H9 (cell line): ENCODE measurements around the gene COL4A2. TPM values are rescaled to one million over a fixed set of nuclear protein-coding genes. Genes with fewer than 3 reads are reported as not detected.

Experiments used
- DNase-seq: peaks from one replicate; pipeline ENCODE4 v3.0.0-alpha.2; 2017
- H2AFZ ChIP-seq: one replicate; pipeline ENCODE4 v1.6.1; 2013; ENCODE audit warnings: mild to moderate bottlenecking, low read length, control low read depth, moderate library complexity
- H2AK5ac ChIP-seq: 2 replicates; pipeline ENCODE4 v1.6.1; 2013; ENCODE audit warnings: low read length, control low read depth, mixed read lengths; ENCODE audit not compliant: insufficient read length
- H2BK120ac ChIP-seq: one replicate; pipeline ENCODE4 v1.6.1; 2013; ENCODE audit warnings: low read depth, mild to moderate bottlenecking, low read length, control low read depth, inconsistent platforms; ENCODE audit not compliant: poor library complexity, severe bottlenecking
- H2BK12ac ChIP-seq: 2 replicates; pipeline ENCODE4 v1.6.1; 2013; ENCODE audit warnings: low read length, control low read depth, mixed read lengths, low read depth; ENCODE audit not compliant: insufficient read length
- H2BK15ac ChIP-seq: 2 replicates; pipeline ENCODE4 v1.6.1; 2013; ENCODE audit warnings: low read depth, low read length, control low read depth
- H2BK20ac ChIP-seq: one replicate; pipeline ENCODE4 v1.6.1; 2013; ENCODE audit warnings: low read depth, mild to moderate bottlenecking, low read length, control low read depth, inconsistent platforms; ENCODE audit not compliant: poor library complexity, severe bottlenecking
- H2BK5ac ChIP-seq: 2 replicates; pipeline ENCODE4 v1.6.1; 2013; ENCODE audit warnings: low read length, control low read depth, mixed read lengths; ENCODE audit not compliant: insufficient read length
- H3K14ac ChIP-seq: 2 replicates; pipeline ENCODE4 v1.6.1; 2013; ENCODE audit warnings: low read length, control low read depth; ENCODE audit not compliant: insufficient read depth
- H3K18ac ChIP-seq: 2 replicates; pipeline ENCODE4 v1.6.1; 2013; ENCODE audit warnings: low read depth, mild to moderate bottlenecking, mixed read lengths, low read length, control low read depth; ENCODE audit not compliant: insufficient read length
- H3K23ac ChIP-seq: 2 replicates; pipeline ENCODE4 v1.6.1; 2013; ENCODE audit warnings: low read length, control low read depth, mixed read lengths, low read depth; ENCODE audit not compliant: insufficient read length
- H3K23me2 ChIP-seq: 2 replicates; pipeline ENCODE4 v1.6.1; 2013; ENCODE audit warnings: low read depth, mild to moderate bottlenecking, mixed read lengths, low read length, control low read depth; ENCODE audit not compliant: insufficient read length, poor library complexity, severe bottlenecking
- H3K27ac ChIP-seq: 2 replicates; pipeline ENCODE4 v1.5.1; 2013; ENCODE audit warnings: low read length, control low read depth, mixed read lengths, low read depth; ENCODE audit not compliant: insufficient read length
- H3K27me3 ChIP-seq: 2 replicates; pipeline ENCODE4 v1.6.1; 2013; ENCODE audit warnings: low read length, control low read depth, inconsistent platforms; ENCODE audit not compliant: insufficient read depth
- H3K4ac ChIP-seq: 2 replicates; pipeline ENCODE4 v1.6.1; 2013; ENCODE audit warnings: low read depth, mild to moderate bottlenecking, control low read depth, inconsistent platforms, low read length, moderate library complexity
- H3K4me1 ChIP-seq: 2 replicates; pipeline ENCODE4 v1.6.1; 2013; ENCODE audit warnings: low read length, control low read depth, inconsistent platforms; ENCODE audit not compliant: insufficient read depth
- H3K4me2 ChIP-seq: 2 replicates; pipeline ENCODE4 v1.6.1; 2013; ENCODE audit warnings: low read length, control low read depth, mixed read lengths; ENCODE audit not compliant: insufficient read length, insufficient read depth
- H3K56ac ChIP-seq: 2 replicates; pipeline ENCODE4 v1.6.1; 2013; ENCODE audit warnings: low read depth, mild to moderate bottlenecking, mixed read lengths, low read length, control low read depth; ENCODE audit not compliant: insufficient read length
- H3K79me1 ChIP-seq: 2 replicates; pipeline ENCODE4 v1.6.1; 2013; ENCODE audit warnings: low read depth, mild to moderate bottlenecking, moderate library complexity, low read length, control low read depth, inconsistent platforms; ENCODE audit not compliant: insufficient read depth, poor library complexity, severe bottlenecking
- H3K79me2 ChIP-seq: 2 replicates; pipeline ENCODE4 v1.6.1; 2013; ENCODE audit warnings: low read length, control low read depth, inconsistent platforms; ENCODE audit not compliant: insufficient read depth
- H3K9ac ChIP-seq: 2 replicates; pipeline ENCODE4 v1.6.1; 2013; ENCODE audit warnings: low read length, control low read depth, mixed read lengths; ENCODE audit not compliant: insufficient read length; ENCODE audit errors: extremely low read depth
- H3K9me3 ChIP-seq: one replicate; pipeline ENCODE4 v1.6.1; 2013; ENCODE audit warnings: low read depth, low read length, inconsistent platforms; ENCODE audit not compliant: control insufficient read depth
- H3T11ph ChIP-seq: one replicate; pipeline ENCODE4 v1.6.1; 2013; ENCODE audit warnings: mild to moderate bottlenecking, low read length, control low read depth, inconsistent platforms
- H4K20me1 ChIP-seq: one replicate; pipeline ENCODE4 v1.6.1; 2013; ENCODE audit not compliant: control insufficient read depth, insufficient read length, insufficient read depth
- H4K5ac ChIP-seq: 2 replicates; pipeline ENCODE4 v1.6.1; 2013; ENCODE audit warnings: low read depth, mild to moderate bottlenecking, mixed read lengths, low read length, control low read depth; ENCODE audit not compliant: insufficient read length
- H4K8ac ChIP-seq: replicated peaks from 2 replicates; pipeline ENCODE4 v1.6.1; 2013; ENCODE audit warnings: low read length, control low read depth, mixed read lengths, low read depth; ENCODE audit not compliant: insufficient read length
- H4K91ac ChIP-seq: 2 replicates; pipeline ENCODE4 v1.6.1; 2013; ENCODE audit warnings: low read depth, mild to moderate bottlenecking, moderate library complexity, mixed read lengths, low read length, control low read depth; ENCODE audit not compliant: insufficient read length
- H3K27ac Mint-ChIP-seq, 3 experiments: 2 replicates in 2 of 3; 3 replicates in 1 of 3; pipeline ENCODE4 v1.8.0; 2020 to 2021; ENCODE audit warnings: mixed read lengths in 3 of 3, mild to moderate bottlenecking in 1 of 3, moderate library complexity in 1 of 3
- H3K27me3 Mint-ChIP-seq: 2 replicates; pipeline ENCODE4 v1.8.0; 2021; ENCODE audit warnings: low read depth, mild to moderate bottlenecking, moderate library complexity, mixed read lengths
- H3K36me3 Mint-ChIP-seq, 3 experiments: 2 replicates in 2 of 3; 3 replicates in 1 of 3; pipeline ENCODE4 v1.8.0; 2020 to 2021; ENCODE audit warnings: low read depth in 3 of 3, mixed read lengths in 3 of 3; ENCODE audit not compliant: insufficient read depth in 1 of 3
- H3K4me1 Mint-ChIP-seq, 2 experiments: 2 replicates each; pipeline ENCODE4 v1.8.0; 2020; ENCODE audit warnings: mixed read lengths in 2 of 2
- H3K4me3 Mint-ChIP-seq, 2 experiments: 2 replicates in 1 of 2; 3 replicates in 1 of 2; pipeline ENCODE4 v1.8.0; 2020 to 2021; ENCODE audit warnings: mild to moderate bottlenecking in 2 of 2, mixed read lengths in 2 of 2, moderate library complexity in 1 of 2
- H3K9me3 Mint-ChIP-seq, 2 experiments: 2 replicates in 1 of 2; 3 replicates in 1 of 2; pipeline ENCODE4 v1.8.0; 2020; ENCODE audit warnings: mild to moderate bottlenecking in 2 of 2, mixed read lengths in 2 of 2, moderate library complexity in 1 of 2
- CTCF ChIP-seq: fragments of 200-600 bp; sonication (generic); conservative IDR thresholded peaks from 3 replicates; pipeline ENCODE4 v1.8.0; 2021; ENCODE audit warnings: antibody characterized with exemption, mild to moderate bottlenecking
- WGBS: extraction: QIAGEN DNeasy Blood & Tissue Kit; methylation state at CpG from one replicate; pipeline ENCODE4 v1.1.7; 2013; ENCODE audit warnings: missing lambda C conversion rate, low lambda C conversion rate, mixed read lengths; ENCODE audit not compliant: insufficient read length; ENCODE audit errors: extremely low coverage; 5-methylcytosine and 5-hydroxymethylcytosine counted together
- total RNA-seq: library from RNA; stranded (reverse); gene quantifications from 2 replicates; pipeline ENCODE4 v1.2.1, GENCODE V29; 2021

COL4A2 gene
- total RNA-seq, 1 experiment from 2014 or later: 76.5 TPM

DNA sequence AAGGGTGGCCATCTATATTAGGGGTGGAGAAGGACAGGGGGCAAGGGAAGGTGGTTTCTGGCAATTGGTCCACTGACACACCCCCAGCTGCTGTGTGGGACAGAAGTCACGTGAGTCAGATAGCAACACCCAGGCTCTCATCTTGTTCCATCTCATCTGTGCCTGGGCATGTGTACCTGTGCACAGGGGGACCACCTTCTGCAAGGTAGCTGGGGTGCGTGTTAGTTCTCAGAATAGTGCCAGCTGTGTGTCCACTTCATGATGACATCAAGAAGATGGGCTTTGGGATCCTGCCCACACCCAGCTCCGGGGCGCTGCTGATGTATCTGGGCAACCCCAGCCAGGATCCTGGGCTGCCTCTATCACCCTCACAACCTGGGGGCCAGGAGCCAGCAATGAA, 38.6 kb downstream of the COL4A2 start:
- Histone ChIP-seq H2AFZ (no peak overlapping the region), H3T11ph (no peak overlapping the region), H3K4me1 (peaks cover 4% of the 10 kb centered on the region; the same call in 1 of the 2 replicates), H3K79me1 (peaks cover 3% of the 10 kb centered on the region), H3K18ac (no peak overlapping the region), H3K4me2 (no peak overlapping the region), H4K20me1 (no peaks in the 10 kb centered on the region), H3K56ac (no peak overlapping the region), H2BK5ac (no peak overlapping the region), H4K5ac (no peak overlapping the region), H3K23ac (no peak overlapping the region), H3K79me2 (no peaks in the 10 kb centered on the region), H3K23me2 (no peaks in the 10 kb centered on the region), H3K14ac (no peak overlapping the region), H3K4ac (no peak overlapping the region), H3K9ac (no peak overlapping the region), H3K27me3 (no peaks in the 10 kb centered on the region), H2BK15ac (no peak overlapping the region), H3K9me3 (no peaks in the 10 kb centered on the region), H3K27ac (no peak overlapping the region), H4K8ac (no peak overlapping the region), H4K91ac (no peak overlapping the region), H2AK5ac (no peak overlapping the region), H2BK20ac (no peak overlapping the region), H2BK12ac (no peak overlapping the region), H2BK120ac (no peak overlapping the region)
- WGBS: no CpG with 5 or more reads among the region's 4 CpGs
- Mint-ChIP-seq H3K27ac (no peak overlapping the region; a peak in 1 of 7 replicates), H3K27me3 (no peaks in the 10 kb centered on the region; the same call in 1 of the 2 replicates), H3K36me3 (no peaks in the 10 kb centered on the region), H3K9me3 (no peaks in the 10 kb centered on the region; a peak in 1 of 5 replicates), H3K4me1 (peaks cover 20 to 25% of the 10 kb centered on the region in 2 experiments), H3K4me3 (no peak overlapping the region)
- no peak for DNase-seq
- TF ChIP-seq CTCF: no peak
